CD4-positive, alpha-beta T cell (primary cell): Measurements from ENCODE around the gene ADIPOR2. TPM values are rescaled to one million over a fixed set of nuclear protein-coding genes. Genes with fewer than 3 reads are reported as not detected.

ENCODE experiments used
- ATAC-seq: fragments of 200-7000 bp; cut with Tn5 transposase; one replicate; pipeline ENCODE4 v1.10.0; 2022; ENCODE audit warnings: mild to moderate bottlenecking; ENCODE audit not compliant: poor library complexity
- CTCF ChIA-PET: fragments of 350-600 bp; sonication (Branson Sonifier 250); formaldehyde crosslinking; loops from one replicate; lab custom pipeline; 2021; ENCODE audit warnings: antibody characterized with exemption, inconsistent platforms; lab: Charles Lee
- POLR2A ChIA-PET: fragments of 350-600 bp; sonication (Branson Sonifier 250); formaldehyde crosslinking; loops from one replicate; lab custom pipeline; 2021; ENCODE audit warnings: antibody characterized with exemption, inconsistent platforms; lab: Charles Lee
- DNase-seq, 14 experiments: peaks; one replicate each; pipeline ENCODE4 v3.0.0-alpha.2; 2013 to 2020; ENCODE audit warnings: mixed read lengths in 2 of 14
- H3K27ac ChIP-seq, 2 donors: one replicate each; pipeline versions ENCODE4 v1.5.1 to v1.7.0; 2013; ENCODE audit warnings: low read length in 2 of 2, low read depth in 1 of 2, mild to moderate bottlenecking in 1 of 2
- H3K27me3 ChIP-seq, 2 experiments: 1 replicate in 1 of 2; 2 replicates in 1 of 2; pipeline versions ENCODE4 v1.6.1 to v1.7.0; 2013; ENCODE audit warnings: low read length in 2 of 2, control low read depth in 1 of 2, mild to moderate bottlenecking in 1 of 2, moderate library complexity in 1 of 2; ENCODE audit not compliant: insufficient read depth in 2 of 2, control insufficient read depth in 1 of 2
- H3K36me3 ChIP-seq: one replicate; pipeline ENCODE4 v1.6.1; 2013; ENCODE audit warnings: low read length, control low read depth; ENCODE audit not compliant: insufficient read depth
- H3K4me1 ChIP-seq: one replicate; pipeline ENCODE4 v1.6.1; 2013; ENCODE audit warnings: low read length, control low read depth; ENCODE audit not compliant: insufficient read depth
- H3K4me3 ChIP-seq: one replicate; pipeline ENCODE4 v1.5.1; 2013; ENCODE audit warnings: mild to moderate bottlenecking, low read length, moderate library complexity
- H3K9me3 ChIP-seq, 2 experiments: 1 replicate in 1 of 2; 2 replicates in 1 of 2; pipeline versions ENCODE4 v1.6.1 to v1.7.0; 2013; ENCODE audit warnings: low read length in 2 of 2, mild to moderate bottlenecking in 2 of 2, control low read depth in 1 of 2, moderate library complexity in 1 of 2; ENCODE audit not compliant: control insufficient read depth in 1 of 2, insufficient read depth in 1 of 2
- H3K27ac Mint-ChIP-seq: one replicate; pipeline ENCODE4 v1.8.0; 2020; ENCODE audit warnings: mixed read lengths
- H3K27me3 Mint-ChIP-seq: one replicate; pipeline ENCODE4 v1.8.0; 2021; ENCODE audit warnings: mixed read lengths
- H3K36me3 Mint-ChIP-seq: one replicate; pipeline ENCODE4 v1.8.0; 2021; ENCODE audit warnings: low read depth, mixed read lengths
- H3K4me1 Mint-ChIP-seq: one replicate; pipeline ENCODE4 v1.8.0; 2021; ENCODE audit warnings: low read depth, mixed read lengths
- H3K4me3 Mint-ChIP-seq: one replicate; pipeline ENCODE4 v1.8.0; 2020; ENCODE audit warnings: mild to moderate bottlenecking, mixed read lengths
- H3K9me3 Mint-ChIP-seq: one replicate; pipeline ENCODE4 v1.8.0; 2020; ENCODE audit warnings: mixed read lengths
- CTCF ChIP-seq: fragments of 200-600 bp; IDR thresholded peaks from one replicate; pipeline ENCODE4 v1.8.0; 2022; ENCODE audit warnings: antibody characterized with exemption, mild to moderate bottlenecking
- intact Hi-C, 2 experiments: fragments of 100-400 bp; cut with DNase I in 1 of 2; cut with micrococcal nuclease in 1 of 2; formaldehyde crosslinking; loops; one replicate each; pipeline versions ENCODE4 v1.15.1 to v1.9.0; 2023 to 2025; cut with DNase I, micrococcal nuclease
- total RNA-seq, 174 experiments: library from RNA in 2 of 174; stranded (reverse) in 2 of 174; gene quantifications; one replicate each; pipeline ENCODE4 v1.2.3 and lab custom pipeline; 2021 to 2026

The ADIPOR2 gene
- total RNA-seq, 2 experiments from 2014 or later = 12.5 to 12.6 TPM

- Histone ChIP-seq H3K9me3 (no peaks in the 10 kb centered on the region), H3K36me3 (no peaks in the 10 kb centered on the region), H3K27me3 (no peaks in the 10 kb centered on the region), H3K4me1 (peaks cover 74% of the 10 kb centered on the region), H3K4me3 (no peak overlapping the region), H3K27ac (no peak overlapping the region)
- Mint-ChIP-seq H3K4me1 (peaks cover 14% of the 10 kb centered on the region), H3K4me3 (peak overlapping the region; percentile 46), H3K9me3 (no peaks in the 10 kb centered on the region), H3K27me3 (no peaks in the 10 kb centered on the region), H3K27ac (peak overlapping the region; percentile 63), H3K36me3 (no peaks in the 10 kb centered on the region)
- DNase-seq (no peak), ATAC-seq (no peak)
- POLR2A ChIA-PET = no interaction called here
- intact Hi-C loops = no loop called here
- CTCF ChIA-PET = no interaction called here
- TF ChIP-seq CTCF = no peak
Observed at GRCh38 chr12:1810201-1810930, 119.5 kb downstream of the ADIPOR2 start.

GRCh38 chr12:1810931-1811280 lies 120.0 kb downstream of the ADIPOR2 start:
- H3K27ac ChIP-seq = peak overlapping the region in 1 of 2 donors; percentile 23
- H3K36me3 ChIP-seq = no peaks in the 10 kb centered on the region
- no peaks in the 10 kb centered on the region for H3K27me3 ChIP-seq
- H3K4me1 Mint-ChIP-seq = peaks cover 14% of the 10 kb centered on the region
- H3K9me3 ChIP-seq = no peaks in the 10 kb centered on the region
- H3K9me3 Mint-ChIP-seq = no peaks in the 10 kb centered on the region
- no peak for TF ChIP-seq CTCF
- H3K4me3 Mint-ChIP-seq = peak overlapping the region; percentile 46
- intact Hi-C loops = no loop called here
- ATAC-seq (no peak), DNase-seq (no peak)
- no peaks in the 10 kb centered on the region for H3K27me3 Mint-ChIP-seq
- peak overlapping the region; percentile 53 for H3K4me3 ChIP-seq
- ChIA-PET CTCF (no interaction called here), POLR2A (no interaction called here)
- peaks cover 71% of the 10 kb centered on the region for H3K4me1 ChIP-seq
- H3K36me3 Mint-ChIP-seq = no peaks in the 10 kb centered on the region
- H3K27ac Mint-ChIP-seq = peak overlapping the region; percentile 63

- ATAC-seq (peak; percentile 56), DNase-seq (peak in 9 of 14 experiments; percentile 15 to 70 (median 47))
- H3K27ac ChIP-seq = peak overlapping the region in 1 of 2 donors; percentile 37
- Mint-ChIP-seq H3K27me3 (no peaks in the 10 kb centered on the region), H3K36me3 (no peaks in the 10 kb centered on the region), H3K4me3 (peak overlapping the region; percentile 56), H3K4me1 (peaks cover 14% of the 10 kb centered on the region), H3K27ac (peak overlapping the region; percentile 63), H3K9me3 (no peaks in the 10 kb centered on the region)
- peak overlapping the region; percentile 53 for H3K4me3 ChIP-seq
- intact Hi-C loops = no loop called here
- CTCF ChIA-PET = no interaction called here
- peaks cover 0 to 3% of the 10 kb centered on the region in 2 experiments for H3K9me3 ChIP-seq
- POLR2A ChIA-PET = interaction anchor here (0.6 kb wide), 1 partner anchor 67 kb away, joined by 3 read pairs; no protein-coding TSS in a partner anchor
- no peaks in the 10 kb centered on the region for H3K36me3 ChIP-seq
- H3K4me1 ChIP-seq = peaks cover 67% of the 10 kb centered on the region
- no peak for TF ChIP-seq CTCF
- no peaks in the 10 kb centered on the region for H3K27me3 ChIP-seq
Observed at GRCh38 chr12:1811281-1811947, 120.5 kb downstream of the ADIPOR2 start.
